GM18502 (cell line): ENCODE measurements around the gene ST3GAL3.

Experiments used
- ATAC-seq: cut with Tn5 transposase; IDR thresholded peaks from one replicate; pipeline ENCODE4 v1.9.1; 2021; ENCODE audit warnings: mild to moderate bottlenecking; ENCODE audit not compliant: unreplicated experiment, poor library complexity

Gene ST3GAL3

GRCh38 chr1:43707190-43708001 lies at the start of gene ST3GAL3:
TSS of gene ST3GAL3 (plus strand) at chr1:43707536. CDS start at chr1:43736263, 28,727 bp downstream.
- peak; percentile 95 for ATAC-seq

GRCh38 chr1:43659212-43660166 lies 47.8 kb upstream of the ST3GAL3 start:
- ATAC-seq, result no peak

GRCh38 chr1:43660355-43660754 lies 47.0 kb upstream of the ST3GAL3 start:
- no peak for ATAC-seq

DNA sequence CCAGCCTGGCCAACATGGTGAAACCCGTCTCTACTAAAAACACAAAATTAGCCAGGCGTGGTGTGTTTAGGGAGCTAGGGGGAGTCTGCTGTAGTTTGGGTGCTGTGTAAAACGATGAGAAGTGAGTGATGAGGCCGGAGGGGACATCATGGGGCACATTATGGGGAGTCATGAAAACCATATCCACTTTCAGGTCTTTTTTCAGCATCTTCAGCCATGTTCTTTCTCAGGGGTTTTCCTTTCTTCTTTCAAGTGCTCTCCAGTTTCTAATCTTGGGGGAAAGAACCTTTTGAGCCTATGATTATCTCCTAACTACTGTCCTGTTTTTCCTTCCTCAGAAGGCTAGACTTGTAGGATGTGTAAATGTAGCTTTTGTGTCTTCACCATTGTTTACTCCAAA lies 43.0 kb upstream of the ST3GAL3 start:
- ATAC-seq, result no peak

DNA sequence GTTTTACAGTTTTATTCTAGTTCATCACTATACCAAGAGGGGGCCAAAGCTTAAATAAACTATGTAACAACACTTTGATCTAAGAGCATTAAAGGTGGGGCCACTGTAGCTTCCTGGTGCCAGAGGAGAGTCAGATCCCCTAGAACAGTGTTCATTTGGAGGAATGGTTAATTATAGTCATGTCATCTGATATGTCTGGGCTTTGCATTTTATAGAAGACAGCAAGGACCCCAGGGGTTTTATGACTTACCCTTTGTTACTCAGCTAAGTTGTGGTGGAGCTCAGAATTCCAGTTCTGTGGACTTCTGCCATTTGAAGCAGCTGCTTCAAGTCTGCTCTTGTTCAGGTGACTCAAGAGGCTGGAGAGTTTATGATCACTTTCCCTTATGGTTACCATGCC lies 40.7 kb upstream of the ST3GAL3 start:
- no peak for ATAC-seq

DNA sequence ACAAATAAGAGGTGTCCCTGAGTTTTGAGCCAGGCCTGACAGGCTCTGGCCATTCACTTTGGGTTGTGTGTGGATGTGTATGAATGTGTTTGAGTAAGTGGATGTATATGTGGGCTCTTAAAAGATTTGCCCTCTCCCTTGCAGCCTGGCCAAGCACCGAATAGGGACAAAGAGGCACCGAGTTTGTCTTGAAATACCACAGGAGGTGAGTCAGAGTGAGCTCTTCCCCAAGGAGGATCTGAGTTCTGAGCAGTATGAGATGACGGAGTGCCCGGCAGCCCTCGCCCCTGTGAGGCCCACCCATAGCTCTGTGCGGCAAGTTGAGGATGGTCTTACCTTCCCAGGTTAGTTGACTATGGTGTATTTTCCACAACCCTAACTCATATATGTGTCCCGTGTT lies 38.4 kb upstream of the ST3GAL3 start:
- no peak for ATAC-seq

GRCh38 chr1:43669878-43670277 lies 37.5 kb upstream of the ST3GAL3 start:
- ATAC-seq, result no peak

DNA sequence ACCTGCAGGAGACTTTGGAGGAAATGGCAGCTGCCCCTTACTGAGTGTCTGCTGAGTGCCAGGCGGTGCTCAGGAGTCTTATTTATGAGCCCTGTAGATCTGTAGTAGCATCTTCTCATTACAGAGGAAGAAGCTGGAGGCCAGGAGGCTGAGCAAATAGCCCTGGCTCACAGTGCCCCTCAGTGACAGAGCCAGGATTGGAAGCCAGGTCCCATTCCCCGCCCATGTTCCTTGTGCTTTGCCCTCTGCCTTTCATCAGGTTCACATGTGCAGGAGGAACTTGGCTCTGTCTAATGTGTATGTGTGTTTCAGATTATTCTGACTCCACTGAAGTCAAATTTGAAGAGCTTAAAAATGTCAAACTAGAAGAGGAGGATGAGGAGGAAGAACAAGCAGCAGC lies 36.1 kb upstream of the ST3GAL3 start:
- no peak for ATAC-seq

DNA sequence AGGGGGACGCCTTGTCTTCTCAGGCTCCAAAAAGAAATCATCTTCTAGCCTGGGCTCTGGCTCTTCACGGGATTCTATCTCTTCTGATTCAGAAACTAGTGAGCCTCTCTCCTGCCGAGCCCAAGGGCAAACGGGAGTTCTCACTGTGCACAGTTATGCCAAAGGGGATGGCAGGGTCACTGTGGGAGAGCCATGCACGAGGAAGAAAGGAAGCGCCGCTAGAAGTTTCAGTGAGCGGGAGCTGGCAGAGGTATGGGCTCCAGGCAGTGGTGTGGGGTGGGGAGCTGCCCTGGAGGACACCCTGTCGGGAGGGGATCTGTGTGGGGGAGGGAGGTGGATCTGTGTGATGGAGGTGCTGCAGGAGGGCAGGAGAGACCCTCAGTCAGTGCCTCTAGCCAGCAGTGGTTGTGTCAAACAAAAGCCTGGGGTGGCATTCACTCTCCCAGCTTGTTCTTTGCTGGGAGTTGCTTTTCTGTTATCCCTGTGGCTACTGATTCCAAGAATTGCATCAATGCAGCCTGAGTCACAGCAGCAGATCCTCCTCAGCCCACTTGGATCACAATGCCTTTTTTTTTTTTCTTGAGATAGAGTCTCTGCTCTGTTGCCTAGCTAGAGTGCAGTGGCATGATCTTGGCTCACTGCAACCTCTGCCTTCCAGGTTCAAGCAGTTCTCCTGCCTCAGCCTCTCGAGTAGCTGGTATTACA lies 35.6 kb upstream of the ST3GAL3 start:
- no peak for ATAC-seq

DNA sequence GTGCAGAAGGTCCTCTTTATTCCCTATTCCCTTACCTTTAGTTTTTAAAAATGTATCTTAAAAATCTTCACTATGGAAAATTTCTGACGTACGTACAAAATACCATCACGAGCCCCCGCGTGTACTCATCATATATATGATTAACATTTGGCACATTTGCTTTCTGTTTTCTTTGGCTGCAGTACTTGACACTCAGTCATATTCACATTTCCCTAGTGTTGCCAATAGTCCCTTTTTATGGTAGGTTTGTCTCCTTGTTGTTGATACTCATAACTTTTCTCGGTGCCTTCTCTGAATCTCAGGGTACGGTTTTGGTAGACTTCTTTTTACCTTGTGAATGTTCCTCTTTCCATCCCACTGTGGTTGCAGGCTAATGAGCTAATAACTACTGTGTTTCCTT lies 34.1 kb upstream of the ST3GAL3 start:
- ATAC-seq, result no peak

GRCh38 chr1:43678940-43679339 lies 28.4 kb upstream of the ST3GAL3 start:
- ATAC-seq, result no peak

- no peak for ATAC-seq
These were observed 23.8 kb upstream of the ST3GAL3 start for GRCh38 chr1:43683560-43683959.

GRCh38 chr1:43686801-43687200 lies 20.5 kb upstream of the ST3GAL3 start:
- ATAC-seq, result no peak

DNA sequence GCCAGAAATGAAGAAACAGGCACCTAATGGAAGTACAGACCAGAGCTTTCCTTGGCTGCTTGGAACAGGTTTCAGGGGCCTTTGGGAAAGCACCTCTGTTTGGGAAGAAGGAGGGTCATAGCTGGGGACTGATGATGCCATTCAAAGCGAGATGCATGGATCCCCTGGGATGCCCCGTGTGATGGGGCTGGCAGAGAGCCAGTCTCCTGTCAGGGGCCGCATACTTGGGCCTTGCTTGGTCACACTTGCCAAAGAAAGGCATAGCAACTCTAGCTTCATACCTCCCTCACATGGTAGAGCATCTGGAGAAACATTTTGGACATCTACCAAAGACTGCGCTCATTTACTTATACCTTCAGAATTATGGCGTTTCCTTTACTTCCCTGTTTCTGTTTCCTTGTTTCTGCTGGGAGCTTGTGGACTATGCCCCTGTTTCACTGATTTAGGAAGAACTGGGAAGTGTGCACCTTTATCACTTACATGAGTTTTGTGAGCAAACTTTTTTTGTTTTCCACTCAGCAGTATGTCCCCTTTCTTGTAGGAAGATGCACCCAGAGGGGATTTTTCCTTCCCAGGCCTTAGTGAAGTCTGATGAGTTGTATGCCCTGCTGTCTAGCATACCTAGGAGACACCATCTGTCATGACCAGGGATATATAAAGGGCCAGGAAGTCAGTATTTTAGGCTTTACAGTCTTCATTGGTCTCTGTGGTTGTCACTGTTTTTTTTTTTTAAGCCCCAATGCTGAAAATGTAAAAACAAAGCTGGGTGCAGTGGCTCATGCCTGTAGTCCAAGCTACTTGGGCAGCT lies 19.8 kb upstream of the ST3GAL3 start:
- no peak for ATAC-seq

- ATAC-seq, result no peak
These were observed 19.3 kb upstream of the ST3GAL3 start for GRCh38 chr1:43688109-43688387.

DNA sequence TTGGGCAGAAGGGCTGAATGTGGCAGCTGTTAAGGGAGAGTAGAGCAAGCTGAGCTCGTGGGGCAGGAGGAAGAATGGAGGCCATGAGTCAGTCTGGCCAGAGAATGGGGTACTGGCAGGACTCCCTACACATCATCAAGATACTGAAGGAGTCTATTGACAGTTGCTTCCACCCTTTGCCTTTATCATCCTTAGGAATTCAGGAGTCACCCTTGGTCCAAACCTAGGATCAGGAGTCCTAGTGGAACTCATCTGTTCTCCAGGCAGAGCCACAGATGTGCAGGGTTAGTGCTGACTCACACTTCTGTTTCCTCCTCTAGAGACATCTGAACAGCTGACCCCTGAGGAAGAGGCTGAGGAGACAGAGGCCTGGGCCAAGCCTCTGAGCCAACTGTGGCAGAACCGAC lies 18.7 kb upstream of the ST3GAL3 start:
- ATAC-seq, result no peak

DNA sequence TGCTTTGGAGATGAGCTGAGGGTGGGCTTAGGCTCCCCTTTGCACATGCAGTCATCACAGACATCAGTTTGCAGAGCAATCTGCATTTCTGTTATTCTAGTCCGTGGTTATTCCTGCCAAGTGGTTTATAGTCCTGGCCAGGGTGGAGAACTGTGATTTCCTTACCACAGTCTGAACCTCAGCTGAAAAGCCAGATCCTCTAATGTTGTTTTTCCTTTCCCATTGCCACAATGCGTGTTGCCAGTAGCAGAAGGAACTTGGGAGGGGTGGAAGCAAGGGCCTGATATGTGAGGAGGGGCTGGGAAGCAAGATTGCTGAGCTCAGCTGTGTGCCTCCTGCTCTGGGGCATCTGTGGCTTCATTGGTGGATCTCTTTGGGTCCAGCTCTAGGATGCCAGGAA lies 18.0 kb upstream of the ST3GAL3 start:
- ATAC-seq, result no peak

DNA sequence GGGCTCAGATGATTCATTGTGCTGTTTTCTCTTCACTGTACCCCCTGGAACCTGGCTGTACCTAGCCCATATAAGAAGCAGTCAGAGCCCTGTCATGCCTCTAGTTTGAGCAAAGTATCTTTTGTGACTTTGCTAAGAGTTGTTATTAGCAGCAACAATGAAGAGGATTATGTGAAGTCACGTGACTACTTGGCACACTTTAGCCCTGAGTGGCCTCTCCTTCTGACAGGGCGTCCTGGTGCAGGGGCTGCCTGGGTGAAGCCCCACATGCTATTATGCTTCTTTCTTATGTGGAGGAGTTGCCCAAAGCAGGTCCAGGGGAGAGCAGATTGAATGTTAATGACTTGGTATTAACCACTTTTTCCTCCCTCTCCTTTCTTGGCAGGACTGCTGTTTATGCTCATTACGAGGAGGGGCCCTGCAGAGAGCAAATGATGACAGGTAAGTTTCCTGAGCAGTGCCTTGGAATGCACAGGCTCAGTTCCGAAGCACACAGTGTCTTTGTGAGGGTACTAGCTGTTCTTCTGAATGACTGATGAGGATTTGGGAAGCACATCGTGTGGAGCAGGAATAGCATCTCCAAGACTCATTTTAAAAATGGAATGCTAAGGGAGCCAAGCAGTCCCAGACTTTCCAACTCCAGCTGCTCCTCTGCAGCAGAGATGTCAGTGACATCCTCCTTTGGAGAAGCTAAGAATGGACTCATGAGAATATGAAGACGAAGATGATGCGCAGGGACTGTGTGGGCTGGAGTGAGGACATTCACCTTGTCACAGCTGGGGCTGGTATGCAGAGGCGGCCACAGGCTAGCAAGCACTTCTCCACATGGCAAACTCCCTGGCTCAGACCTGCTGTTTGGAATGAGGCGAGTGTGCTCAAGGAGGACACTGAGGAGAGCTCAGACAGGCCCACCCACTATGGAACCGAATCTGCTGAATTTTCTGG lies 15.2 kb upstream of the ST3GAL3 start:
- no peak for ATAC-seq

GRCh38 chr1:43693371-43693770 lies 14.0 kb upstream of the ST3GAL3 start:
- no peak for ATAC-seq
